Neural progenitor cell (in vitro differentiated cells): Measurements from ENCODE around the gene ALDH2. TPM values are rescaled to one million over a fixed set of nuclear protein-coding genes. Genes with fewer than 3 reads are reported as not detected.

Experiments
- DNase-seq: peaks from one replicate; pipeline ENCODE4 v3.0.0-alpha.2; 2016; ENCODE audit warnings: low spot score
- H2AFZ ChIP-seq: fragments of 200-600 bp; sonication (generic); replicated peaks from 2 replicates; pipeline ENCODE4 v1.6.1; 2016; ENCODE audit warnings: antibody characterized with exemption
- H3F3A ChIP-seq: fragments of 200-600 bp; sonication (generic); 2 replicates; pipeline ENCODE4 v1.6.1; 2016; ENCODE audit warnings: antibody characterized with exemption, low read depth
- H3K27ac ChIP-seq: fragments of 200-600 bp; sonication (generic); 2 replicates; pipeline ENCODE4 v1.5.1; 2016; ENCODE audit warnings: mild to moderate bottlenecking
- H3K27me3 ChIP-seq: fragments of 200-600 bp; sonication (generic); 2 replicates; pipeline ENCODE4 v1.6.1; 2016; ENCODE audit warnings: mild to moderate bottlenecking, moderate library complexity
- H3K36me3 ChIP-seq: fragments of 200-600 bp; sonication (generic); 2 replicates; pipeline ENCODE4 v1.5.1; 2016
- H3K4me1 ChIP-seq: fragments of 200-600 bp; sonication (generic); 2 replicates; pipeline ENCODE4 v1.6.1; 2016; ENCODE audit warnings: mixed run types
- H3K4me2 ChIP-seq: fragments of 200-600 bp; sonication (generic); 2 replicates; pipeline ENCODE4 v1.6.1; 2016
- H3K4me3 ChIP-seq: fragments of 200-600 bp; sonication (generic); 2 replicates; pipeline ENCODE4 v1.5.1; 2016
- H3K79me2 ChIP-seq: fragments of 200-600 bp; sonication (generic); 2 replicates; pipeline ENCODE4 v1.6.1; 2016; ENCODE audit warnings: low read depth
- H3K9ac ChIP-seq: fragments of 200-600 bp; sonication (generic); 2 replicates; pipeline ENCODE4 v1.6.1; 2016
- H3K9me3 ChIP-seq: fragments of 200-600 bp; sonication (generic); 2 replicates; pipeline ENCODE4 v1.5.1; 2016; ENCODE audit warnings: low read depth
- H4K20me1 ChIP-seq: fragments of 200-600 bp; sonication (generic); 2 replicates; pipeline ENCODE4 v1.6.1; 2016; ENCODE audit warnings: low read depth
- H3K27ac Mint-ChIP-seq: 3 replicates; pipeline ENCODE4 v1.8.0; 2021; ENCODE audit warnings: mixed read lengths
- H3K27me3 Mint-ChIP-seq: 2 replicates; pipeline ENCODE4 v1.8.0; 2022; ENCODE audit warnings: low read depth, mild to moderate bottlenecking, inconsistent platforms, moderate library complexity, mixed read lengths; ENCODE audit not compliant: insufficient read depth
- H3K36me3 Mint-ChIP-seq: 3 replicates; pipeline ENCODE4 v1.8.0; 2021; ENCODE audit warnings: mixed read lengths
- H3K4me1 Mint-ChIP-seq: 3 replicates; pipeline ENCODE4 v1.8.0; 2021; ENCODE audit warnings: mixed read lengths
- H3K4me3 Mint-ChIP-seq: 3 replicates; pipeline ENCODE4 v1.8.0; 2021; ENCODE audit warnings: mild to moderate bottlenecking, moderate library complexity, mixed read lengths
- H3K9me3 Mint-ChIP-seq: 3 replicates; pipeline ENCODE4 v1.8.0; 2020; ENCODE audit warnings: mixed read lengths
- CTCF ChIP-seq: fragments of 200-600 bp; sonication (generic); IDR thresholded peaks from 2 replicates; pipeline ENCODE4 v1.5.1; 2017; ENCODE audit warnings: antibody characterized with exemption, mild to moderate bottlenecking
- EZH2 ChIP-seq: fragments of 200-600 bp; sonication (generic); IDR thresholded peaks from 2 replicates; pipeline ENCODE4 v1.6.1; 2017; ENCODE audit warnings: antibody characterized with exemption, mild to moderate bottlenecking, moderate library complexity
- EZH2phosphoT487 ChIP-seq: fragments of 200-600 bp; sonication (generic); IDR thresholded peaks from 2 replicates; pipeline ENCODE4 v1.6.1; 2017; ENCODE audit warnings: antibody characterized with exemption
- total RNA-seq: library from RNA; depleted of rRNA; stranded (reverse); fragments of >200 nt; gene quantifications from 2 replicates; pipeline ENCODE4 v1.2.3, GENCODE V29; 2015; ENCODE audit warnings: low replicate concordance

ALDH2 gene
- total RNA-seq, 1 donor from 2014 or later: 60.0 TPM

DNA sequence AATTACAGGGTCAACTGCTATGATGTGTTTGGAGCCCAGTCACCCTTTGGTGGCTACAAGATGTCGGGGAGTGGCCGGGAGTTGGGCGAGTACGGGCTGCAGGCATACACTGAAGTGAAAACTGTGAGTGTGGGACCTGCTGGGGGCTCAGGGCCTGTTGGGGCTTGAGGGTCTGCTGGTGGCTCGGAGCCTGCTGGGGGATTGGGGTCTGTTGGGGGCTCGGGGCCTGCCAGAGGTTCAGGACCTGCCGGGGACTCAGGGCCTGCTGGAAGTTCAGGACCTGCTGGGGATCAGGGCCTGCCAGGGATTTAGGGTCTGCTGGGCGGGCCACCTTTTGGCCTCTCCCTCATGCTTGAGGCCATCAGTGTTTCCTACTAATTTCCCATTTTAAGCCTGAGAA lies 37.1 kb downstream of the ALDH2 start:
- no peaks in the 10 kb centered on the region for H3K9me3 ChIP-seq
- H3K27me3 ChIP-seq: no peaks in the 10 kb centered on the region
- H3K9ac ChIP-seq: no peak overlapping the region
- Mint-ChIP-seq H3K27ac (no peak overlapping the region), H3K4me1 (no peaks in the 10 kb centered on the region), H3K36me3 (peaks cover 16% of the 10 kb centered on the region), H3K4me3 (no peak overlapping the region), H3K9me3 (no peaks in the 10 kb centered on the region), H3K27me3 (no peaks in the 10 kb centered on the region)
- no peak overlapping the region for H3K4me3 ChIP-seq
- no peaks in the 10 kb centered on the region for H3K4me1 ChIP-seq
- no peak overlapping the region for H2AFZ ChIP-seq
- H3K4me2 ChIP-seq: no peak overlapping the region
- TF ChIP-seq EZH2phosphoT487 (no peak), CTCF (no peak), EZH2 (no peak)
- no peaks in the 10 kb centered on the region for H3K79me2 ChIP-seq
- no peak overlapping the region for H3K27ac ChIP-seq
- peaks cover 7% of the 10 kb centered on the region for H3K36me3 ChIP-seq
- H4K20me1 ChIP-seq: no peaks in the 10 kb centered on the region
- no peaks in the 10 kb centered on the region for H3F3A ChIP-seq
- DNase-seq: no peak

DNA sequence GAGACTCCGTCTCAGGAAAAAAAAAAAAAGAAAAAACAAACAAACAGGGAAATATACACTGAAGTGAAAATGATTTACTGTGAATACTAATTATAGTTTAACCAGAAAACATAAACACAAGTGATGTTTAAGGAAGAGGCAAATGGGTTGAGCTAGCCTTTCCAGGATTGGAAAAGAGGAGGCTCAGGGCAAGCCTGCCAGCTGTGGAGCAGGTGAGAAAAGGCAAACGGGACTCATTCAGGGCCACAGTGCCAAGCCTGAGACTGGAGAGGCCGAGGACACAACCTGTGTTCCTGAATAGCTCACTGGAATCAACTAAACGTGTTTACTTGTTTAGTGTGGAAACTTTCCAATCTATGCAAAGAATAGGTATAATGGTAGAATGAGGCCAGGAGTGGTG lies 39.6 kb downstream of the ALDH2 start:
- H4K20me1 ChIP-seq: no peaks in the 10 kb centered on the region
- H3K36me3 ChIP-seq: no peaks in the 10 kb centered on the region
- no peak overlapping the region for H3K4me3 Mint-ChIP-seq
- H3K27ac ChIP-seq: no peak overlapping the region
- no peak overlapping the region for H3K4me2 ChIP-seq
- H3K9me3 Mint-ChIP-seq: no peaks in the 10 kb centered on the region
- no peak overlapping the region for H3K9ac ChIP-seq
- TF ChIP-seq EZH2 (no peak), CTCF (no peak), EZH2phosphoT487 (no peak)
- H3K79me2 ChIP-seq: no peaks in the 10 kb centered on the region
- H3K4me1 Mint-ChIP-seq: no peaks in the 10 kb centered on the region
- no peak overlapping the region for H3K4me3 ChIP-seq
- no peaks in the 10 kb centered on the region for H3K4me1 ChIP-seq
- H3K27me3 Mint-ChIP-seq: no peaks in the 10 kb centered on the region
- H3K36me3 Mint-ChIP-seq: peaks cover 7% of the 10 kb centered on the region
- no peaks in the 10 kb centered on the region for H3K9me3 ChIP-seq
- no peak overlapping the region for H3K27ac Mint-ChIP-seq
- no peak overlapping the region for H2AFZ ChIP-seq
- no peaks in the 10 kb centered on the region for H3K27me3 ChIP-seq
- no peaks in the 10 kb centered on the region for H3F3A ChIP-seq
- no peak for DNase-seq

- Mint-ChIP-seq H3K4me3 (no peak overlapping the region), H3K27me3 (no peaks in the 10 kb centered on the region), H3K9me3 (no peaks in the 10 kb centered on the region), H3K27ac (no peak overlapping the region), H3K36me3 (peaks cover 7% of the 10 kb centered on the region), H3K4me1 (peaks cover 5% of the 10 kb centered on the region)
- H4K20me1 ChIP-seq: no peaks in the 10 kb centered on the region
- no peaks in the 10 kb centered on the region for H3K27me3 ChIP-seq
- H3K4me1 ChIP-seq: no peaks in the 10 kb centered on the region
- TF ChIP-seq CTCF (no peak), EZH2phosphoT487 (no peak), EZH2 (no peak)
- no peak overlapping the region for H2AFZ ChIP-seq
- H3K9ac ChIP-seq: no peak overlapping the region
- H3K36me3 ChIP-seq: no peaks in the 10 kb centered on the region
- H3K79me2 ChIP-seq: no peaks in the 10 kb centered on the region
- H3K27ac ChIP-seq: no peak overlapping the region
- no peak overlapping the region for H3K4me3 ChIP-seq
- no peak overlapping the region for H3K4me2 ChIP-seq
- no peaks in the 10 kb centered on the region for H3K9me3 ChIP-seq
- DNase-seq: no peak
- H3F3A ChIP-seq: peaks cover 2% of the 10 kb centered on the region
Measured at GRCh38 chr12:111807232-111807631, 40.5 kb downstream of the ALDH2 start.
